HG03280 (cell line): ENCODE measurements around the gene RAB40B.

Experiments used
- ATAC-seq: cut with Tn5 transposase; IDR thresholded peaks from one replicate; pipeline ENCODE4 v1.9.1; 2021; ENCODE audit warnings: mild to moderate bottlenecking, moderate library complexity; ENCODE audit not compliant: unreplicated experiment

The RAB40B gene

DNA sequence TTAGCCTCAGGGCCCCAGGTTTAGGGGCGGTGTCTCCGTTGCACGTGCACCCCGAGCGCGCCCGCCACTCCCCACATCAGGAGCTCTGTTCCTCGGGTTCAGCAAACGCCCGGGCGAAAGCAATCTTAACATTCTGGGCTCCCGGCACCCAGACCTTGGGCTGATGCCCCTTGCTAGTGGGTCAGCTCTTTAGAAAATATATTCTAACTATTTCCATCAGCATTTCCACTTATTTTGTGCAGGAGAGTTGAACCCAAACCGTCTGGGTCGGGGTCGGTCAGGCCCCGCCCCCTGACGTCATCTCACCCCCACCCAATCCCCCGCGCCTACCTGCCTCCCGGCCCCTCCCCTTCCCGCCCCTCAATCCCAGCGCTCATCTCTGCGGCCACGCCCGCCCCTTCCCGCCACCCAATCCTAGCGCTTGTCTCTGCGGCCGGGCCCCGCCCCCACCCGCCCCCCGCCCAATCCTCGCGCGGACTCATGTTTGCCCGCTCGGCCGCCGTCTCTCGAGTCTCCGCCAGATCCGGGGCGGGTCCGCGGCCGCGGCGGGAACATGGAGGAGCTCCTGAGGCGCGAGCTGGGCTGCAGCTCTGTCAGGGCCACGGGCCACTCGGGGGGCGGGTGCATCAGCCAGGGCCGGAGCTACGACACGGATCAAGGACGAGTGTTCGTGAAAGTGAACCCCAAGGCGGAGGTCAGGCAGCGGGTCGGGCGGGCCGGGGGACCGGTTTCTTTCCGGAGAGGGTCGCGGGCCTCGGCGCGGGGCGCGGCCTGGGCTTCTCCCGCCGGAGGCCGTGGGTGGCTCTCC is 17.9 kb upstream of the RAB40B start, which contains the start of gene FN3KRP:
Gene FN3KRP (plus strand): TSS at position 504 of the 808 bp plus-strand sequence. CDS start 50 bp downstream, at position 554.
- peak; percentile 77 for ATAC-seq

DNA sequence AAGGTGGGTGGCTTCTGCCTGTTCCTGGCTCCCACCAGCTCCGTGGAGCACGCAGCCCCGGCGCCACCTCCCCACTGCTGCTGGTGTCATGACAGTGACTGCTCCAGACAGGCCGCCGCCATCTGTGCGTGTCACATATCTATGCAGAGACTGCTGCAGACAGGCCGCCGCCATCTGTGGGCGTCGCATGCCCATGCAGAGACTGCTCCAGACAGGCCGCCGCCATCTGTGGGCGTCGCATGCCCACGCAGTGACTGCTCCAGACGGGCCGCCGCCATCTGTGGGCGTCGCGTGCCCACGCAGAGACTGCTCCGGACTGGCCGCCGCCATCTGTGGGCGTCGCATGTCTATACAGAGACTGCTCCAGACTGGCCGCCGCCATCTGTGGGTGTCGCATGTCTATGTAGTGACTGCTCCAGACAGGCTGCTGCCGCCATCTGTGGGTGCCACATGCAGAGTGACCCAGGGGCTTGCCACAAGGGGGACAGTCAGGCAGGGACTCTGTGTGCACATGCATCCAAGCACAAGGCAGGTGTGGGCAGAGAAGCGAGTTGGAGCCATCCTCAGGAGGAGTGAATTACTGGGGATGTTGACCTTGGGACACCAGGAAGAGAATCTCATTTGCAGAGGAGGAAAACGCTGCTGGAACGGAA is 14.7 kb upstream of the RAB40B start:
- no peak for ATAC-seq

DNA sequence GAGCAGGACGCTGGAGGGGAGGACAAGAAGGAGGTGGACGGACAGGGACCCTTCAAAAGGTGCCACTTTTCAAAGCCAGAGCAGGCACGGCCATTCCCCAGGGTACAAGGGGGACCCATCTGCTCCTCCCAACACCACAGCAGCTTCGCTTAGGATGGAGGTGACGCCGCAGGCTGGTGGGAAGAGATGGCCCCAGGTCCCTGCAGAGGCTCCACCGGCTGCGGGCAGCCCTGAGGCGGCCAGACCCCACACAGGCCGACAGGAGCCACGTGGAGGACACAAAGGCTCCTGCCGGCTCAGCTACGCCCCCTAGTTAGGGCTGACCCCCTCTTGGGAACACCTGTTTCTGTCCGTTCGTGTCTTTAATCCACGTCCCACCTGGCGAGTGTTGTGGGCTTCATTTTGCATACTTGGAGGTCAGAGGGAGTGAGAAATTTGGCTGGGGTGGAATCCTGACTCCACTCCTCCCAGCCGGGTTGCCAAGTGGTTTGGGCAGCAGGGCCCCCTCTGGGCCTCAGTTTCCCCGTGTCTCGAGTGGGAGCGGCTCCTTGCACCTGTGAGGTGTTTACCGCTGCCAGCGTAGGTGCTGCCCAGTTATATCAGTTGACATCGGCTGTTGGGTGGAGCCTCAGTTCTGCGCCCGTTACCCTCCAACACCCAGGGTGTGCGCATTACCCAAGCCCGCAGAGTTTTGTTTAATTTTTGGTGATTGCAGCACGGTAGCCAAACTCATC is 12.2 kb upstream of the RAB40B start:
- no peak for ATAC-seq

DNA sequence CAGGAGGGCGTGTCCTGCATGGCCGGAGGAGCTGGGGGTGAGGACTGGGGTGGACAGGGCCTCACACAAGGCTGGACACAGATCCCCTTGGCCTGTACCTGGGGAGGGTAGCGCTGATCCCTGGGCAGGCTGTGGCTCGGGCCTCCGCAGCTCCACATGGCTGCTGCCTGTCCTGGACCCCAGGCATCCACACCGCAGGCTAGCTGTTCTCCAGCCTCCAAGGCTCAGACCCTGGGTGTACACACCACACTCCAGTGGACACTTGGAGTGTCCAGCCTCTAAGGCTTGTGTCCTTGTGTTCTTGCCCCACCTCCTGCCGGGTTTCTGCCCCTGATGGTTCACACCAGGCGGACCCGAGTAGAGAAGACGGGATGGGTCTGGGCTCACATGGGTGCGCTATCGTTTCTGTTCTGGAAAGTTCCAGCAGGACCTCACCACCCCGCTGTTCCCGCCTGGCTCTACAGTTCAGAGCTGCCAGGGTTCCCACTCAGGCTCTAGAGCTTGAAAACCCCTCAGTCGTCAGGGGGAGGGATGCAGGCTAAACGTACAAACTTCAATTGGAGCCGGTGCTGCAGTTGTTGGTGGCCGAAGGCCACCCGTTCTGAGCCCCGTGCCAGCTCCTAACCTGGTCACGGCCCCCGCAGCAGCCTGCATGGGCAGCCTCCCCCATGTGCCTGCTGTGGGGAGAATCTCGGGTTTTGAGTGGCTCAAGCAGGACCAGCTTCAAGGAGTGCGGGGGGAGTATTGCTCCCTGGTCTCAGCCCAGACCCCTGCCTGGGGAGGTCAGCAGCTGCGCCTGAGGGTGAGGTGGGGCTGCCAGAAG is 11.4 kb upstream of the RAB40B start:
- ATAC-seq, result no peak

DNA sequence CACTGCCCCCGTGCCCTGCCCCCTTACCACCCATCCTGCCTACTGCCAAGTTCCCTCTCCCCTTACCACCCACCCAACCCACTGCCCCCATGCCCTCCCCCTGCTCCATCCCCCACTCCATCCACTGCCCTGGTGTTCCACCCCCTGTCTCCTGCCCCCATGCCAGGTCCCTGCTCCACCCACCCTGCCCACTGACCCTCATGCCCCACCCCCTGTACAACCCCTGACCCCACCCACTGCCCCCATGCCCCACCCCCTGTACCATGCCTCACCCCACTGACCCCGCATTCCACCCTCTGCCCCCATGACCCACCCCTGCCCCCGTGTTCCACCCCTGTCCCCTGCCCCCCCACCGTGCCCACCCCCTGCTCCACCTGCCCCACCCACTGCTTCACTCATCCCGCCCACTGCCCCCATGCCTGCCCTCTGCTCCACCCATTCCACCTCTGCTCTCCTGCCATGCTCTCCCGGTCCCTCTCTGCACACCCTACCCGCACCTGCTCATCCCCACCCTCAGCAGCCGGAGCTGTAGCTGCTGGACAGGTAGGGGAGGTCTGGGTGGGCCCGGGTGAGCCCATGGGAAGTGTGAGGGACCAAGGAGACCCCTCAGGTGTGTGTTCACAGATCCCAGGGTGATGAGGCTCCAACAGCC is 10.7 kb upstream of the RAB40B start:
- ATAC-seq, result no peak

DNA sequence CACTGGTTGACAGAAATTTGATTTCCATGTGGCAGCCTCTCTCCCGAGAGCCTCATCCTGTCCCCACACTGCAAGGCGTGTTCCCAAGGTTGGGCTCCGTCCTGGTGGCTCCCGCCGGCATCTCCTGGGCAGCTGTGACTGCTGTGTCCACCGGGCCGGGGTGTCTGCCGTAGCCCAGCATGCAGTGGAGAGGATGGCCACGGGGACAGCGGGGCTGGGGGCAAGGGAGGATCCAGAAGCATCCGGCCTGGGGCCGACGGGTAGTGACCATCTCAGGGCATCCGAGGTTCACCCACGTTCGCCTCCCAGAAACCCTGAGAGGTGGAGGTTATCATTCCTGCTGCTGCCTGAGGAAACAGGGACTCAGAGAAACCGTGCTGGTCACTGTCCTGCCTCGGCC is 7.3 kb upstream of the RAB40B start:
- ATAC-seq, result no peak

DNA sequence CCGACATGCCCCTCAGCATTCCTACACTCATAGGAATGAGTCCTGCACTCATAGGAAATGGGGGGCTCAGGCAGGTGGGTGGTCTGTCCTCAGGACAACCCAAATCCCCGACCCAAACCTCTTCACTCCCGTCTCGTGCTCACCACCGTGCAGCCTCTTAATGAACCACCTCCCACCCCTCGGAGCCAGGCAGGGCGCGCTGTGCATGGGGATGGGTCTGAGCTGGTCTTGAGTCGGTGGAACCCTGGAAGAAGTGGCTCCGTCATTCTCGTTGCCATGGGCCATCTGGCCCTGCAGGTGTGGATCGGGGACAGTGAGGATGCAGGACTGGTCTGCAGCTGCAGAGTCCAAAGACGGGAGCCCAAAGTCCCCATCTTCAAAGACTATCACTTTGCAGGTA is 6.4 kb upstream of the RAB40B start:
- ATAC-seq, result no peak

DNA sequence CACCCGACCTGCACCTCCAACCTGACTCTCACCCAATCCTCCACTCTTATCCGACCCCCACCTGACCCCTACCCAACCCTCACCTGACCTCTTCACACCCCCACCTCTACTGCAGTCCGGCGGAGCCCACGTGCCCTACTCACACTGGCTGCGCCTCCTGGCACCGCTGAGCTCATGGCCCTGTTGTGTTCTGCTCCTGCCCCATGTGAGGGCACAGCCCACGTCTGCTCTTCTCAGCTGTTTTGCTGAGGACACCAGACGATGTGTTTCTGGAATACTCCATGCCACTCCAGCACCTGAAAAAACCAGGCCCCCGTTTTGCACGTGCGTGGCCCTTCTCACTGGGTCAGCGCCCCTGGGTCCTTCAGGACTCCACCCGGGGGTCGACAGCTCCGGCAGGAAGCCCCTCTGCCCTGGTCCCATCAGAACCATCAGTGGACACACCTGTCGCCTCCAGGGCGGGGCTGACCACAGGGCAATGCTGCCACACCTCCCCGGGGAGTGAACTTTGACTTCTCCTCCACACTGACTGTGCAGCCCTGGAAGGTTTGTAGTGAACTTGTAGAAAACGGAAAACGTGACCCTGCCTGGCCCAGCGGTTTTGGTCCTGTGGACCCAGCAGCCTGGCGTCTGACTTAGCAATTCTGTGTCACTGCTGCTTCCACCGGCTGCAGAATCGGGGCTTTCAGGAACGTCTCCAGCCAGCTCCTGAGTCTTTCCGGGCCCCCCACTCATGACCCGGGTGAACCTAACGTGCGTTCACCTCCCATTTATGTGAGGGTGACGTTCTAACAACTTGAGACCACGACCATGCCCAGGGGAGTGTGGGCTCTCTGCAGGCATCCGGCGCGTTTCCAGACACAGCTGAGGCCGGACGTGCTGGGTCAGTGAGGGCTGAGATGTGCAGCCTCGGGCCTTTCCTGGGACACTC is 5.7 kb upstream of the RAB40B start:
- no peak for ATAC-seq

DNA sequence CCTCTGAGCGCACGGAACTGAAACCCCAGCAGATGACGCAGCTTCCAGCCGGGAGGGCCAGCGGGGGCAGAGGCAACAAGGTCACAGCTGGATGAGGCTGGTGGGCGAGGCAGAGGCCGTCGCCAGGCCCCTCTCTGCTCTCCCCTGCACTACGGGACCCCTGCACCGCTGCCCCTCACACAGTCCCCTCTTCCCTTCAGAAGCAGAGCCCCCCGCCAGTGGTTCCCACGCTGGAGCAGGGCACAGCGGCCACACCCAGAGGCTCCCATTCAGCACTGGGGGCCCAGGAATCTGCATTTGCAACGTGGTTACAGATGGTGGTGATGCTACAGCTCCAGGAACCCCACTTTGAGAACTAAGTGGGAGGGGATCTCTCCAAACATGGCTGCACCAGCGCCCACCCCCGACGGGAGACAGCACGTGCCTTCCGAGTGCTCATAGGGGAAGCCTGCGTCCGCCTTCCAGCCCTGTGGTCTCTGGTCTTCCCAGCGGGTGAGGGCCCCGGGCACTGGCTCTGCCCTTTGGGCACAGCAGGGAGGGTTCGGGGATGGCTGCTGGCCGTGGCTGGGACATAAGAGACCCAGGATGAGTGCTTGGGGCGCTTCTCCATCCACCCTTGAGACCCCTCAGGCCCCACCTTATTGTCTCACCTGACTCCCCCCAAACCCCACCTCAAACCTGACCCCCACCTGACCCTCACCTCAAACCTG is 4.7 kb upstream of the RAB40B start:
- no peak for ATAC-seq

DNA sequence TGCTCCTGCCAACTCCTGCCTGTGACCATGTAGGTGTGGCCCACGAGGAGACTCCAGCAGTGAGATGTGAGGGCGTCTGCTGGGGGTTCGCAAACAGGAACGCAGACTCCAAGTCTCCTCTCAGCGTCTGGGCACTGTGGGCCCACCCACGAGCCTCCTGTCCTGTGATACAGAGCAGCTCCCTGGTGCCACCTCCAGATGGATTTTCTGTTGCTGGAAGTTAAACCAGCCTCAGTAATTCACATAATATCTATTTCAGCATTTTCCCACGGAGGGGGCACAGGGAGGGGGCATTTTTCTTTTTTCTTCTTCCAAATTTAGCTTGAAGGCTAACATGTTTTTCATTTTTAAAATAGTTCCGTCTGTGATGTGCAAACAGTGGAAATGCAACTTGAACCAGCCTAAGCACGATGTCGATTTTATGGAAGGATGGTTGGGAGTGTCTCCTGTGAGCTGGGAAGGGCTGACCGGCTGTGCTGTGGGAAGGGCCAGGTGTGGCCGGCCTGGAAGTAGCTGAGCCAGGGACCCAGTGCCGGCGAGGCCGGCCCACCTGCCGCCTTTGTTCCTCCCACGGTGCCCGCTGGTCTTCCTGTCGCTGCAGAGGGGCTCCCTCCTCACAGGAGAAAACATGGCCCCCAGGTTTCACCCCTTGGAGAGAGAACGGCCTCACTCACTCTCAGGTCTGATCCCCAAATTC is 3.9 kb upstream of the RAB40B start:
- no peak for ATAC-seq

DNA sequence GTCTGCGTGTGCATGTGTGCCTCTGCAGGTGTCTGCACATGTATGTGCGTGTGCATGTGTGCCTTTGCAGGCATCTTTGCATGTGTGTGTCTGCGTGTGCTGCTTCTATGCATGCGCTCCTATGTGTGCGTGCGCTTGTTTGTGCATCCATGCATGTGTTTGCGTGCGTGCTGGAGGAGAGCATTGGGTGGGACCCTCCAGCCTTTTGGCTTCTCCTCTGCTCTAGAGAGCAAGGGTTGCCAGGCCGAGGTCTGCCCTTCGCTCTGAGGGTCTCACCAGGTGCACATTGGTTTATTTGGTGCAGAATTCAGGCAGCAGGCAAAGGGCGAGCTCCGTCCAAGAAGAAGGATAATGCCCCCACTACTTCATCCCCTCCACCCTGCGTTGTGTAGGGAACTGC is 1.1 kb upstream of the RAB40B start:
- no peak for ATAC-seq

DNA sequence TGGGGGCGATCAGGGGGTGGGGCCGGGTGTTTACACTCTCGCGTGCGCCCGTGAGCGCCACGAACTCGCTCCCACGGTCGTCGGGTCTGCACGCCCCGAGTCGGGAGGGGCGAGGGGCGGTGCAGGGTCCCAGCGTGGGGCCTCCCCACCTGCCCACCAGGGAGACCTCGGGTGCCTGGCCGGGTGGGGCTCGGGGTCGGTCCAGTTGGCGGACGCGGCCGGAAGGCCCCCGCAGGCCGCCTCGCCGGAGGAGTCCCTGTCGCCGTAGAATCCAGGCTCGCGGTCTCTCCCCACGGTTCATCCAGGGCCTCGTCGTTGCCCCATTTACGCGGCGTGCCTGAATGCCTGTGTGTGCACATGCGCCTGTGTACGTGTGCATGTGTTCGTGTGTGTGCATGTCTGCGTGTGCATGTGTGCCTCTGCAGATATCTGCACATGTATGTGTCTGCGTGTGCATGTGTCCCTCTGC is 510 bp upstream of the RAB40B start:
- ATAC-seq, result peak; percentile 12

DNA sequence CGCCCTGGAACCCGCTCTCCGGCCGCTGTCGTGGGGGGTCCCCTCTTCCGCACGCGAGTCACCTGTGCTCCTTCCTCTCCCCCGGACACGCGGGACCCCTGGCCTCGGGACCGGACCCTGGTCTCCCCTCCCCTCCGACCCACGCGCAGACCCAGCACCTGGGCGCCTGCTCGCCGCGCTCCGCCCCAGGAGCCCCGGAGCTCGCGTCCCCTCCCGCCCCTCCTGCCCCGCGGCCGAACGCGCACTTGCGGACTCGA is 762 bp downstream of the RAB40B start:
- ATAC-seq, result no peak

DNA sequence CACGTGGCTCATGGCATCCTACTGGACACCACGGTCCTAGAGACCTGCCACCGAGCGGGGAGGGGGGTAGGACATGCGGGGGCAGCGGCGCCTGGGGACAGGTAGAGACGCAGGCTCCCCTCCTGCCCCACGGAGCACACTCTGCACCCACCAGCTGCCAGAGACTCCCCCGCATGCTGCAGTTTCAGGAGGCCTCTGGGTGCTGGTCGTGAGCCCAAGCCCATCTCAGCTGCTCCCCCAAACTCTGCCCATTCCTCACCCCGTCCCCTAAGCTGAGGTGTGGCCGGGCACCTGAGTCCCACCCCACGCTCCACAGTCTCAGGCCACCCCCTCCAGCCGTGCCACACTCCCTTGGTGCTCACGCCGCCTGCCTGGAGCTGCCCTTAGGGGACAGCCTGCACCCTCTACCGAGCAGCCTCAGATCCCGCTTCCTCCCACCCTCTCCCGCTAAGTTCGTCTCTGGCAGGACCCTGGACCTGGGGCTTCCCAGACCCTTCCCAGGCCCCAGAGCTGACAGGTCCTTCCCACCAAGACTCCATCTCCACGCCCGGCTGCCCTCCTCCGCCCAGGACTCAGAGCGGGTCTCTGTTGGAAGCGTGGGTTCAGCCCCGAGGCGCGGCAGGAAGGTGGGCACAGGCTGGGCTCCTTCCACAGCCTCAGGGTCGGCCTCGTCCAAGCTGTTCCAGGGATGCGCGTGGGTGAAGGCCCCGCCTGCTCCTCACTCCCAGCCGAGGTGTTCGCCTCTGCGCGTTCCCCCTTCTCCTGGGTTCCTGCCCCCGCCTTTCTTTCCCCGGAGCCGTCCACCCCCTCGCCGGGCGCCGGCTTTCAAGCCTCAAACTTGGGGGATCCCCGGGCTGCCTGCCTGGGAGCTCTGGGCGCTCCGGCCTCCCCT is 1.3 kb downstream of the RAB40B start:
- no peak for ATAC-seq

DNA sequence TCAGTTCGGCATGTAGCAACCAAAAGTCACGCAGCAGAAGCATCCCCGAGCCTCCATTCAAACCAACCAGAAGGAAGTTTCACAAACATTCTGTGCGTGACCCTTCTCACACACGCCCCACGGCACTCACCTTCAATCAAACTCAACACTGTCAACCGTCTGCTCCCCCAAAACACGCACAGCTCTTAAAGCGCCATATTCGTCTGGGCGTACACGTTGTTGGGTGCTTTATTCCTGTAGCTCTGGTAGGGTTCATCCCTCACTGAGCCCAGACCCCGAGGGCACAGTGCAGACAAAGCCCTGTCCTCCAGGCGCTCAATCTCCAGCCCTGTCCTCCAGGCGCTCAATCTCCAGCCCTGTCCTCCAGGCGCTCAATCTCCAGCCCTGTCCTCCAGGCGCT is 2.2 kb downstream of the RAB40B start:
- ATAC-seq, result no peak

DNA sequence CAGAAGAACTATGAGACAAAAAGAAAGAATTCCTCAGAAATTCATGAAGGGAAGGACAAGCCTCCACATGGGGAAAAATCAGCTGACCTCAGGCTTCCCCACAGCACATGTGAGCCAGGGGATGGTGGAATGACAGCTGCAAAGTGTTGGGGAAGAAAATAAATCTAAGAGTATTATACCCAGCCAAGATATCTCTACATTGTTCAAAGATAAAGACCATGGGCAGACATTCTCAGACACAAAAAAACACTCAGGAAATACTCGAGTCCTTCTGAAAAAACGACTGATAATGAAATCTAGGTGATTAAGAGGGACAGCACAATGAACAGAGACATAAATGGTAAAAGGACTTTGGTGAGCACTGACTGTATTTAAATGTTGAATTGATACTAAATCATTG is 3.9 kb downstream of the RAB40B start:
- ATAC-seq, result no peak

DNA sequence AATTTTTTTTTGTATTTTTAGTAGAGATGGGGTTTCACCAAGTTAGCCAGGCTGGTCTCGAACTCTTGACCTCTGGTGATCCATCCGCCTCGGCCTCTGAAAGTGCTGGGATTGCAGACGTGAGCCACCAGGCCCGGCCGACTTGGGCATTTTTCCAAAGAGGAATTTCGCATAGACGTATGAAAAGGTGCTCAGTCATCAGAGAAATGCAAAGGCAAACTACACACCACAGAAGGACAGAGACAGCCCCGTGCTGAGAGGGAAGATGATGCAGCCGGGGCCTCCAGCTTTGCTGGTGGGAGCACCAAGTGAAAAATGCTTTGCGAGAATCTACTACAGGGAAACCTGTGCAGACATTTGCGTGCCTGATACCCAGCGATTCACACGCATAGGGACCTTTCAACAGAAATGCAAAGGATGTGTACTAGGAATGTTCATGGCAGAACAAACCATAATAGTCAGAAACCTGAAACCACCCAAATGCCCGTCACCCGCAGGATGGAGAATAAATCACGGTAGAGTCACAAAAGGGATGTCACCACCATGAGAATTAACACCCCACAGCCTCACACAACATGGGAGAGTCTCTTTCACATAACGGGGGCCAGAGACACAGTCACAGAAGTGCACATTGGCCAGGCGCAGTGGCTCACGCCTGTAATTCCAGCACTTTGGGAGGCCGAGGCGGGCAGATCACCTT is 5.2 kb downstream of the RAB40B start:
- ATAC-seq, result no peak
